HCT116 (cell line): ENCODE results near the gene FDXR. TPM values are rescaled to one million over a fixed set of nuclear protein-coding genes. Genes with fewer than 3 reads are reported as not detected.

Experiments used
- ATAC-seq: fragments of 200-7000 bp; cut with Tn5 transposase; 2 replicates; pipeline ENCODE4 v1.9.1; 2020; ENCODE audit warnings: mild to moderate bottlenecking, moderate library complexity
- BruUV-seq: library from RNA; stranded (reverse); fragments of 400-500 nt; replicated peaks from 2 replicates; lab custom pipeline; 2021; lab: Mats Ljungman, UMichigan
- CTCF ChIA-PET: fragments of 300-600 bp; sonication (Branson Sonifier 250); formaldehyde crosslinking; loops from one replicate; lab custom pipeline; 2021; ENCODE audit warnings: antibody characterized with exemption; lab: Charles Lee
- POLR2A ChIA-PET: fragments of 300-600, 350-600 bp; sonication (Branson Sonifier 250); formaldehyde crosslinking; loops from one replicate; lab custom pipeline; 2021; ENCODE audit warnings: antibody characterized with exemption; lab: Charles Lee
- RAD21 ChIA-PET, 2 experiments: fragments of 300-600 bp; sonication (Branson Sonifier 250); formaldehyde crosslinking; loops; one replicate each; lab custom pipeline; 2023; ENCODE audit warnings: low total read pairs in 2 of 2; ENCODE audit not compliant: uncharacterized antibody in 2 of 2, unreplicated experiment in 2 of 2, low non-redundant PET in 1 of 2; lab: Charles Lee
- DNase-seq: peaks from one replicate; pipeline ENCODE4 v3.0.0-alpha.2; 2010; ENCODE audit warnings: low read depth, low spot score
- H2AFZ ChIP-seq: fragments of 200-600 bp; shearing (Covaris generic), sonication (generic); 2 replicates; pipeline ENCODE4 v1.6.1; 2017; ENCODE audit warnings: low read depth, mixed run types, mixed read lengths, antibody characterized with exemption, low read length; ENCODE audit not compliant: poor library complexity, severe bottlenecking
- H3K27ac ChIP-seq: 2 replicates; pipeline ENCODE4 v1.5.1; 2012; ENCODE audit warnings: low read depth, low read length
- H3K27me3 ChIP-seq: fragments of 200-600 bp; sonication (generic); 2 replicates; pipeline ENCODE4 v1.6.1; 2016; ENCODE audit warnings: mixed run types, low read length, mixed read lengths; ENCODE audit not compliant: insufficient read depth
- H3K36me3 ChIP-seq, 2 experiments: fragments of 200-500 bp in 1 of 2; fragments of 200-600 bp in 1 of 2; sonication (Bioruptor generic) in 1 of 2; sonication (generic) in 1 of 2; 2 replicates each; pipeline versions ENCODE4 v1.5.1 to v1.6.1; 2014 to 2016; ENCODE audit warnings: low read length in 2 of 2, inconsistent platforms in 1 of 2, mixed read lengths in 1 of 2, mixed run types in 1 of 2; ENCODE audit not compliant: insufficient read depth in 2 of 2, control insufficient read depth in 1 of 2
- H3K4me1 ChIP-seq, 2 experiments: fragments of 200-600 bp in 1 of 2; sonication (generic) in 1 of 2; 2 replicates each; pipeline versions ENCODE4 v1.5.1 to v1.6.1; 2012 to 2017; ENCODE audit warnings: low read length in 2 of 2, inconsistent platforms in 1 of 2, mild to moderate bottlenecking in 1 of 2, mixed read lengths in 1 of 2, mixed run types in 1 of 2, moderate library complexity in 1 of 2; ENCODE audit not compliant: insufficient read depth in 2 of 2, control insufficient read depth in 1 of 2
- H3K4me2 ChIP-seq: fragments of 200-600 bp; sonication (generic); 2 replicates; pipeline ENCODE4 v1.6.1; 2017; ENCODE audit warnings: mixed run types, low read length, mixed read lengths
- H3K4me3 ChIP-seq, 2 experiments: fragments of 200-600 bp in 1 of 2; sonication (generic) in 1 of 2; replicated peaks in 1 of 2; 2 replicates each; pipeline ENCODE4 v1.5.1; 2011 to 2016; ENCODE audit warnings: low read length in 2 of 2, control low read depth in 1 of 2, low read depth in 1 of 2, mild to moderate bottlenecking in 1 of 2, mixed read lengths in 1 of 2, mixed run types in 1 of 2
- H3K79me2 ChIP-seq: fragments of 200-600 bp; sonication (generic); 2 replicates; pipeline ENCODE4 v1.6.1; 2017; ENCODE audit warnings: mild to moderate bottlenecking, mixed run types, low read length, moderate library complexity, mixed read lengths; ENCODE audit not compliant: insufficient read depth
- H3K9ac ChIP-seq: fragments of 200-600 bp; sonication (generic); 2 replicates; pipeline ENCODE4 v1.6.1; 2016; ENCODE audit warnings: low read length, mixed read lengths
- H3K9me2 ChIP-seq: fragments of 200-600 bp; sonication (generic), shearing (Covaris generic); 2 replicates; pipeline ENCODE4 v1.6.1; 2017; ENCODE audit warnings: mixed run types, mild to moderate bottlenecking, moderate library complexity; ENCODE audit not compliant: insufficient read depth
- H3K9me3 ChIP-seq, 2 experiments: fragments of 200-500 bp in 1 of 2; fragments of 200-600 bp in 1 of 2; sonication (Bioruptor generic) in 1 of 2; sonication (generic) in 1 of 2; 2 replicates each; pipeline ENCODE4 v1.6.1; 2014 to 2017; ENCODE audit warnings: low read length in 2 of 2, mixed read lengths in 2 of 2, inconsistent platforms in 1 of 2, low read depth in 1 of 2, mild to moderate bottlenecking in 1 of 2, mixed run types in 1 of 2, moderate library complexity in 1 of 2; ENCODE audit not compliant: control insufficient read depth in 1 of 2, insufficient read depth in 1 of 2
- H4K20me1 ChIP-seq: fragments of 200-600 bp; sonication (generic), shearing (Covaris generic); 2 replicates; pipeline ENCODE4 v1.6.1; 2017; ENCODE audit warnings: mixed run types, mild to moderate bottlenecking, moderate library complexity; ENCODE audit not compliant: insufficient read depth
- ATF3 ChIP-seq: IDR thresholded peaks from 2 replicates; pipeline ENCODE4 v1.6.1; 2012
- CBX3 ChIP-seq: IDR thresholded peaks from 2 replicates; pipeline ENCODE4 v1.6.1; 2012; ENCODE audit warnings: low read depth
- CEBPB ChIP-seq: IDR thresholded peaks from 2 replicates; pipeline ENCODE4 v1.6.1; 2012; ENCODE audit warnings: low read depth
- CTCF ChIP-seq, 3 experiments: fragments of 200-600 bp in 1 of 3; sonication (generic) in 1 of 3; IDR thresholded peaks in 2 of 3; conservative IDR thresholded peaks in 1 of 3; 2 replicates each; pipeline ENCODE4 v1.5.1; 2012 to 2017; ENCODE audit warnings: low read depth in 2 of 3, low read length in 2 of 3, antibody characterized with exemption in 1 of 3, borderline replicate concordance in 1 of 3, control low read depth in 1 of 3, mild to moderate bottlenecking in 1 of 3, mixed read lengths in 1 of 3, mixed run types in 1 of 3, moderate library complexity in 1 of 3; ENCODE audit not compliant: insufficient read depth in 1 of 3
- EGR1 ChIP-seq: IDR thresholded peaks from 2 replicates; pipeline ENCODE4 v1.6.1; 2012; ENCODE audit warnings: low read depth
- EZH2 ChIP-seq: fragments of 200-600 bp; sonication (generic); IDR thresholded peaks from 2 replicates; pipeline ENCODE4 v1.6.1; 2017; ENCODE audit warnings: antibody characterized with exemption, mixed run types
- EZH2phosphoT487 ChIP-seq: fragments of 200-600 bp; IDR thresholded peaks from 2 replicates; pipeline ENCODE4 v1.6.1; 2018; ENCODE audit warnings: antibody characterized with exemption, borderline replicate concordance
- POLR2A ChIP-seq: IDR thresholded peaks from 2 replicates; pipeline ENCODE4 v1.7.0; 2011; ENCODE audit warnings: borderline replicate concordance; ENCODE audit not compliant: insufficient read depth, insufficient read length; ENCODE audit errors: extremely low read depth
- POLR2AphosphoS5 ChIP-seq: IDR thresholded peaks from 2 replicates; pipeline ENCODE4 v1.6.1; 2011; ENCODE audit warnings: mild to moderate bottlenecking, low read depth, low read length, moderate library complexity
- SIN3A ChIP-seq: IDR thresholded peaks from 2 replicates; pipeline ENCODE4 v1.6.1; 2012; ENCODE audit warnings: low read depth
- SRF ChIP-seq: IDR thresholded peaks from 2 replicates; pipeline ENCODE4 v1.6.1; 2012; ENCODE audit warnings: low read depth
- TCF7L2 ChIP-seq: IDR thresholded peaks from 2 replicates; pipeline ENCODE4 v1.7.0; 2011; ENCODE audit warnings: borderline replicate concordance, inconsistent platforms; ENCODE audit not compliant: insufficient read depth, insufficient read length; ENCODE audit errors: extremely low read depth
- YY1 ChIP-seq: IDR thresholded peaks from 2 replicates; pipeline ENCODE4 v1.6.1; 2011; ENCODE audit warnings: low read length, low read depth, moderate library complexity, mild to moderate bottlenecking; ENCODE audit not compliant: insufficient replicate concordance; ENCODE audit errors: extremely low read depth
- intact Hi-C: fragments of 100-400 bp; cut with micrococcal nuclease; formaldehyde crosslinking; loops from 2 replicates; pipeline ENCODE4 v1.10.0; 2022
- total RNA-seq: library from RNA; stranded (reverse); gene quantifications from one replicate; pipeline ENCODE4 v1.2.1, GENCODE V29; 2021; ENCODE audit not compliant: unreplicated experiment

The FDXR gene
- total RNA-seq, 1 experiment from 2014 or later, result 98.8 TPM

- no peak overlapping the region for H2AFZ ChIP-seq
- no peak overlapping the region for H3K4me2 ChIP-seq
- H3K9me3 ChIP-seq, result no peaks in the 10 kb centered on the region
- no peak overlapping the region for H3K27ac ChIP-seq
- intact Hi-C loops, result no loop called here
- CTCF ChIA-PET, result no interaction called here
- no peak for DNase-seq
- ATAC-seq, result peak; percentile 80
- no peaks in the 10 kb centered on the region for H4K20me1 ChIP-seq
- no peaks in the 10 kb centered on the region for H3K27me3 ChIP-seq
- BruUV-seq, result no TSS peak
- H3K36me3 ChIP-seq, result no peaks in the 10 kb centered on the region
- no peaks in the 10 kb centered on the region for H3K4me1 ChIP-seq
- H3K9me2 ChIP-seq, result no peaks in the 10 kb centered on the region
- no peaks in the 10 kb centered on the region for H3K79me2 ChIP-seq
- RAD21 ChIA-PET, result no interaction called here
- no peak overlapping the region for H3K4me3 ChIP-seq
- TF ChIP-seq CTCF (IDR thresholded peaks at IDR 0.05 in 2 of 3, conservative IDR thresholded peaks at IDR 0.05 in 1 of 3; ENCODE audit: borderline replicate concordance in 1 of 3, insufficient read depth in 1 of 3, low read depth in 2 of 3, low read length in 2 of 3) (peak; percentile 17 to 61 (median 61); a peak in 5 of 6 replicates), SIN3A (no peak)
- no peak overlapping the region for H3K9ac ChIP-seq
- POLR2A ChIA-PET, result no interaction called here
Measured at GRCh38 chr17:74815550-74816370, 57.0 kb downstream of the FDXR start.

DNA sequence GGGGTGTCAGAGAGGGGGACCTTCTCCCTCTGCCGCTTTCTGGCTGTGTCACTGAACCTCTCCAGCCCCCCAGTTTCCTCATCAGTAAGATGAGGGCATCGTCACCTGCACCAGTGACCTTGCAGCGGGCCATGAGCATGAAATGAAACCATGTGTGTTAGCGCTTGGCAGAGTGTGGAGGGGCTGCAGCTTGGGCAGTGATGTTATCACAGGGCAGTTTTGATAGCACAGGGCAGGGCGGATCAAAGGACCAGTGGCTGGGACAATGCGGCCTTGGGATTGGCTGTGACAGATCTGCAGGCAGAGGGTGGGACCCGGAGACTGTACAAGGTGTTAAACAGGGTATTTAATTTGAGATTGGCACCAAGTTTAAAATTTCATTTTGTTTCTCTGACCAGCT, 57.7 kb downstream of the FDXR start:
- no peaks in the 10 kb centered on the region for H3K4me1 ChIP-seq
- BruUV-seq, result no TSS peak
- no peak for DNase-seq
- ChIA-PET RAD21 (no interaction called here), POLR2A (no interaction called here), CTCF (no interaction called here)
- H3K9ac ChIP-seq, result no peak overlapping the region
- H3K4me2 ChIP-seq, result no peak overlapping the region
- intact Hi-C loops, result no loop called here
- no peaks in the 10 kb centered on the region for H3K79me2 ChIP-seq
- TF ChIP-seq TCF7L2, result no peak
- TF ChIP-seq POLR2A, result no peak
- no peak for TF ChIP-seq EZH2phosphoT487
- no peak for TF ChIP-seq CBX3
- no peak for TF ChIP-seq POLR2AphosphoS5
- TF ChIP-seq SRF, result no peak
- TF ChIP-seq YY1, result no peak
- no peak for TF ChIP-seq SIN3A
- TF ChIP-seq ATF3, result no peak
- no peak for TF ChIP-seq EZH2
- TF ChIP-seq CEBPB, result no peak
- no peak for TF ChIP-seq EGR1
- H3K36me3 ChIP-seq, result no peaks in the 10 kb centered on the region
- H2AFZ ChIP-seq, result no peak overlapping the region
- ATAC-seq, result no peak
- H3K27me3 ChIP-seq, result no peaks in the 10 kb centered on the region
- H3K9me3 ChIP-seq, result no peaks in the 10 kb centered on the region
- H3K4me3 ChIP-seq, result no peak overlapping the region
- H3K9me2 ChIP-seq, result no peaks in the 10 kb centered on the region
- no peak overlapping the region for H3K27ac ChIP-seq
- H4K20me1 ChIP-seq, result no peaks in the 10 kb centered on the region
